ENCODE measurements around the gene FAM228B.
"Not testable (repeated sequence)": the region's sequence is repeated elsewhere in the genome, so short reads cannot be mapped to it uniquely, and the experiment has no call there.

Gene FAM228B

DNA sequence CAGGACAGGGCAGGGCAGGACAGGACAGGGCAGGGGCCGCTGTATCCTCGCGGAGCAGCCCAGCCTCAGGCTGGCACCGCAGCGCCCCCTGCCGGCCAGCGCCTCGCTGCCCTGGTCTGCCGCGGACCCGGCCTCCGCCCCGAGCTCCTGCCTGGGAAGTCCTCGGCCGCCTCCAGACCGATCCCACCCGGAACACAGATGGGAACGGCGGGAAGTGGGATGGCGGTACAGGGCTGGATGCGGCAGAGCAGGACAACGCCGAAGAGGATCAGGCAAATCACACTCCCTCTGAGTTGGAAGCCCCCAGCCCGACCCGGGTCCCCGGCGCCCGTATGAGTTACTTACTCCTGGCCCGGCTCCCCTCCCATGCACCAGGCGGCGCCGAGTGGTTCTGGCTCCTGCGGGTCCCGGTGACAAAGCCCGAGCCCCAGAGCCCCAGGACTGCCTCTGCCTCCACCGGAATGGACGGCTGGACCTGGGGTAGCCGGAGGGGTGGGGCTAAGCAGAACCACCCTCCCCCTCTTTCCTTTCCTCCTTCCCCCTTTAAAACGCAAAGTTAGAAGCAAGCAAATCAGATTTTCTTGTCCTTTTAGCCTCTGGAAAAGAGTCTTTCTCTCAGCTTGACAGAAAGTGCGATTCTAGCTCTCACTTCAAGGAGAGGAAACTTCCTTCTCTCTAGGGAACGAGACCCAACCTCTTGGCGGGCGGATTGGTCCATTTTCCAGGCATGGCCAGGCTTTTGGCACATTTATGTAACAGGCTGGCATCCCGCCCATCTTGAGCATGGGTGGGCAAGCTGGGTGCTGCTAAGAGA lies 38.7 kb upstream of the FAM228B start, which contains the start of gene TP53I3:
TSS of gene TP53I3 (minus strand) at position 449 of the 814 bp plus-strand sequence. CDS start 508 bp downstream, outside the sequence.
- peaks cover 17% of the 10 kb centered on the region for H3K4me1 ChIP-seq (ENCODE audit: control insufficient read depth, insufficient read depth, low read length)
- H3K36me3 ChIP-seq (ENCODE audit: control insufficient read depth, insufficient read depth, low read length), result no peaks in the 10 kb centered on the region
- H3K4me3 ChIP-seq (ENCODE audit: low read length), result peak within 1 kb of the TSS; percentile 66
- H3K9me3 ChIP-seq (ENCODE audit: control insufficient read depth, low read length), result no peaks in the 10 kb centered on the region
- no peaks in the 10 kb centered on the region for H3K27me3 ChIP-seq (ENCODE audit: control insufficient read depth, insufficient read depth, low read length)
- H3K9ac ChIP-seq (ENCODE audit: low read length), result peak within 1 kb of the TSS; percentile 87

DNA sequence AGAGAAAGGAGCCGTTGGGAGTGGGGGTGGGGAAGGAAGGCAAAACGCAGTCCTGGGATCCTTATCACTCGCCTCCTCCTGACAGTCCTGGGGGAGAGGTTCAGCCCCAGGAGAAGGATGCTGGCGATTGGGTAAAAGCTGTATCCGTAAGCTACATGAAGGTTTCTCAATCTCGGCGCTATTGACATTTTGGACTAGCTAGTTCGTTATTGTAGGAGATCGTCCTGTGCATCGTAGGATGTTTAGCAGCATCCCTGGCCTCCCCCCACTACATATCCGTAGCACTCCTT lies 38.1 kb upstream of the FAM228B start:
- H3K9me3 ChIP-seq (ENCODE audit: control insufficient read depth, low read length), result no peaks in the 10 kb centered on the region
- peak overlapping the region; percentile 87 for H3K9ac ChIP-seq (ENCODE audit: low read length)
- H3K4me3 ChIP-seq (ENCODE audit: low read length), result peak overlapping the region; percentile 66
- peaks cover 17% of the 10 kb centered on the region for H3K4me1 ChIP-seq (ENCODE audit: control insufficient read depth, insufficient read depth, low read length)
- no peaks in the 10 kb centered on the region for H3K36me3 ChIP-seq (ENCODE audit: control insufficient read depth, insufficient read depth, low read length)
- H3K27me3 ChIP-seq (ENCODE audit: control insufficient read depth, insufficient read depth, low read length), result no peaks in the 10 kb centered on the region

DNA sequence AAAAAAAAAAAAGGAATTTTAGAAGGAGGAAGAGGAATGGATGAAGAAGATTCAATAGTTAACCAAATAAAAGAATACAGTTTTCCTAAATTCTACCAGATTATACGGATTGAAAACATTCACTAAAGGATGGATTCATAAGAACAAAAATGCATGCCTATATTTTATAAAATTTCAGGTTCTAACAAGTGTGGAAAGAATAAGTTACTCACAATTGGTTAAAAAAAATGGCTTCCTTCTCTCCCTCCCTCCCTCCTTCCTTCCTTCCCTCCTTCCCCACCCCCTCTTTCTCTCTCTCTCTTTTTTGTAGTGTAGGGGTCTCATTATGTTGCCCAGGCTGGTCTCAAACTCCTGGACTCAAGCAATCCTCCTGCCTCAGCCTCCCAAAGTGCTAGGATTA lies 37.0 kb upstream of the FAM228B start:
- H3K9me3 ChIP-seq (ENCODE audit: control insufficient read depth, low read length), result no peaks in the 10 kb centered on the region
- no peaks in the 10 kb centered on the region for H3K36me3 ChIP-seq (ENCODE audit: control insufficient read depth, insufficient read depth, low read length)
- H3K9ac ChIP-seq (ENCODE audit: low read length), result no peak overlapping the region
- no peaks in the 10 kb centered on the region for H3K27me3 ChIP-seq (ENCODE audit: control insufficient read depth, insufficient read depth, low read length)
- H3K4me1 ChIP-seq (ENCODE audit: control insufficient read depth, insufficient read depth, low read length), result peaks cover 17% of the 10 kb centered on the region
- H3K4me3 ChIP-seq (ENCODE audit: low read length), result no peak overlapping the region

DNA sequence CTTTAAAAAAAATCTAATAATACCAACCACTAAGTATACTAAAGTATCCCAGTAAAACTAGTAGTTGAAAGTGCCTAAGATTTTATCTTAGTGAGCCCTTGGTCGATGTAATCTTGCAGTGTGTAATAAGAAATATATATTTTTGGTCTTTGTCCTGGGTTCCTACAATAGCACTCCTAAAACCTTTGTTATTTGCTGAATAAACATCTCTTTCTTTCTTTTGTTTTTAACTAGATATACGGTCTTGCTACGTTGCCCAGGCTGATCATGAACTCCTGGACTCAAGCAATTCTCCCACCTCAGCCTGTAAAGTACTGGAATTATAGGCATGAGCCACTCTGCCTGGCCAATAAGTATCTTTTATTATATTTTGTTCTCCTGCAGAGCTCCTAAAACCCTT lies 36.2 kb upstream of the FAM228B start:
- no peaks in the 10 kb centered on the region for H3K9me3 ChIP-seq (ENCODE audit: control insufficient read depth, low read length)
- peaks cover 17% of the 10 kb centered on the region for H3K4me1 ChIP-seq (ENCODE audit: control insufficient read depth, insufficient read depth, low read length)
- H3K36me3 ChIP-seq (ENCODE audit: control insufficient read depth, insufficient read depth, low read length), result no peaks in the 10 kb centered on the region
- H3K9ac ChIP-seq (ENCODE audit: low read length), result no peak overlapping the region
- H3K4me3 ChIP-seq (ENCODE audit: low read length), result no peak overlapping the region
- H3K27me3 ChIP-seq (ENCODE audit: control insufficient read depth, insufficient read depth, low read length), result no peaks in the 10 kb centered on the region

DNA sequence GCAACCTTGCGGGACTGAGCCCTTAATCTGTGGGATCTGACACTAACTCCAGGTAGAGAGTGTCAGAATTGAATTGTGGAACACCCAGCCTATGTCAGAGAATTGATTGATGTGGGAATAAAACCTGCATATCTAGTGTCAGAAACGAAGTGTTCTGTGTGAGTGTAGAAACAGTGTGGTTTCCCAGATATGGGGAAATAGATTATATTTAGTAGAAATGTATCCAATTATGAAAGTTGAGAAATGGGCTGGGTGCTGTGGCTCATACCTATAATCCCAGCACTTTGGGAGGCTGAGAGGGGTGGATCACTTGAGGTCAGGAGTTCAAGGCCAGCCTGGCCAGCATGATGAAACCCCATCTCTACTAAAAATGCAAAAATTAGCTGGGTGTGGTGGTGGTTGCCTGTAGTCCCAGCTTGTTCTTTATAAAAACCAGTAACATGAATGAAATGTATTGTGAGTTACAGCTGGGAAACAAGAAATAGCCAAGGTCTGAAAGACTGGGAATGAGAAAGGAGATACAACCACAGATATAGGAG lies 34.4 kb upstream of the FAM228B start:
- H3K36me3 ChIP-seq (ENCODE audit: control insufficient read depth, insufficient read depth, low read length), result no peaks in the 10 kb centered on the region
- no peak overlapping the region for H3K4me3 ChIP-seq (ENCODE audit: low read length)
- no peaks in the 10 kb centered on the region for H3K27me3 ChIP-seq (ENCODE audit: control insufficient read depth, insufficient read depth, low read length)
- no peaks in the 10 kb centered on the region for H3K9me3 ChIP-seq (ENCODE audit: control insufficient read depth, low read length)
- H3K4me1 ChIP-seq (ENCODE audit: control insufficient read depth, insufficient read depth, low read length), result peaks cover 7% of the 10 kb centered on the region
- no peak overlapping the region for H3K9ac ChIP-seq (ENCODE audit: low read length)

DNA sequence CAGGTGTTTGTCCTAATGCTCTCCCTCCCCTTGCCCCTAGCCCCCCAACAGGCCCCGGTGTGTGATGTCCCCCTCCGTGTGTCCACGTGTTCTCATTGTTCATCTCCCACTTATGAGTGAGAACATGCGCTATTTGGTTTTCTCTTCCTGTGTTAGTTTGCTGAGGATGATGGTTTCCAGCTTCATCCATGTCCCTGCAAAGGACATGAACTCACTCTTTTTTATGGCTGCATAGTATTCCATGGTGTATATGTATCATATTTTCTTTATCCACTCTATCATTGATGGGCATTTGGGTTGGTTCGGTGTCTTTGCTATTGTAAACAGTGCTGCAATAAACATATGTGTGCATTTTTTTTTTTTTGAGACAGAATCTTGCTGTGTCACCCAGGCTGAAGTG lies 30.0 kb upstream of the FAM228B start:
- not testable (repeated sequence) for H3K36me3 ChIP-seq (ENCODE audit: control insufficient read depth, insufficient read depth, low read length); H3K4me1 ChIP-seq (ENCODE audit: control insufficient read depth, insufficient read depth, low read length); H3K27me3 ChIP-seq (ENCODE audit: control insufficient read depth, insufficient read depth, low read length); H3K4me3 ChIP-seq (ENCODE audit: low read length); H3K9ac ChIP-seq (ENCODE audit: low read length); H3K9me3 ChIP-seq (ENCODE audit: control insufficient read depth, low read length)

DNA sequence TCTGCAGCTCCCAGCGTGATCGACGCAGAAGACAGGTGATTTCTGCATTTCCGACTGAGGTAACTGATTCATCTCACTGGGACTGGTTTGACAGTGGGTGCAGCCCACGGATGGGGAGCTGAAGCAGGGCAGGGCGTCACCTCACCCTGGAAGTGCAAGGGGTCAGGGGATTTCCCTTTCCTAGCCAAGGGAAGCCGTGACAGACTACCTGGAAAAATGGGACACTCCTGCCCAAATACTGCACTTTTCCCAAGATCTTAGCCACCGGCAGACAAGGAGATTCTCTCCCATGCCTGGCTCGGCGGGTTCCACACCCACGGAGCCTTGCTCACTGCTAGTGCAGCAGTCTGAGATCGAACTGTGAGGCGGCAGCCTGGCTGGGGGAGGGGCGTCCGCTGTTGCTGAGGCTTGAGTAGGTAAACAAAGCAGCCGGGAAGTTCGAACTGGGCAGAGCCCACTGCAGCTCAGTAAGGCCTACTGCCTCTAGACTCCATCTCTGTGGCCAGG lies 28.0 kb upstream of the FAM228B start:
- not testable (repeated sequence) for H3K36me3 ChIP-seq (ENCODE audit: control insufficient read depth, insufficient read depth, low read length); H3K4me3 ChIP-seq (ENCODE audit: low read length); H3K9ac ChIP-seq (ENCODE audit: low read length); H3K27me3 ChIP-seq (ENCODE audit: control insufficient read depth, insufficient read depth, low read length); H3K4me1 ChIP-seq (ENCODE audit: control insufficient read depth, insufficient read depth, low read length); H3K9me3 ChIP-seq (ENCODE audit: control insufficient read depth, low read length)

DNA sequence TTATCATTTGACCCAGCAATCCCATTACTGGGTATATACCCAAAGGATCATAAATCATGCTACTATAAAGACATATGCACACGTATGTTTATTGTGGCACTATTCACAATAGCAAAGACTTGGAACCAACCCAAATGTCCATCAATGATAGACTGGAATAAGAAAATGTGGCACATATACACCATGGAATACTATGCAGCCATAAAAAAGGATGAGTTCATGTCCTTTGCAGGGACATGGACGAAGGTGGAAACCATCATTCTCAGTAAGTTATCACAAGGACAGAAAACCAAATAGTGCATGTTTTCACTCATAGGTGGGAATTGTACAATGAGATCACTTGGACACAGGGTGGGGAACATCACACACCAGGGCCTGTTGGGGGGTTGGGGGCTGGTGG lies 22.5 kb upstream of the FAM228B start:
- H3K36me3 ChIP-seq (ENCODE audit: control insufficient read depth, insufficient read depth, low read length); H3K4me1 ChIP-seq (ENCODE audit: control insufficient read depth, insufficient read depth, low read length); H3K9ac ChIP-seq (ENCODE audit: low read length); H3K27me3 ChIP-seq (ENCODE audit: control insufficient read depth, insufficient read depth, low read length); H3K4me3 ChIP-seq (ENCODE audit: low read length); H3K9me3 ChIP-seq (ENCODE audit: control insufficient read depth, low read length): not testable (repeated sequence)

DNA sequence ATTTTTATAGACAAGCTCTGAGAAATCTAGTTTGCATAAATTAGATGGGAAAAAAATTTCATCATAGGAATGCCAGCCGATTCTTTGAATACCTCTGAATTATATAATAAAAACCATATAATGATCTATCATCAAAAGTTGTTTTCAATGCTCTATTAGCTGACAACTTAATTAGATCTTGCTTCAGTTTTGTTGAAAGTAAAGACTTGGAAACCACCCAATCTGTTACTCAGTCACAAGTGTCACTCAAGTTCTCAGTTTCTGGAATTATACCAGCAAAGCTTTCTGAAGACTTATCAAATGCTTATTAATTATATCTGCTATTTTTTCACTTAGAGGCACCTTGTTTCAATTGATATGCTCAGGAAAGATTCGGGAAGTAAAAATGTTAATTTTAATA lies 21.3 kb upstream of the FAM228B start:
- Histone ChIP-seq H3K9ac (ENCODE audit: low read length) (no peak overlapping the region), H3K4me3 (ENCODE audit: low read length) (no peak overlapping the region), H3K27me3 (ENCODE audit: control insufficient read depth, insufficient read depth, low read length) (no peaks in the 10 kb centered on the region), H3K36me3 (ENCODE audit: control insufficient read depth, insufficient read depth, low read length) (no peaks in the 10 kb centered on the region), H3K9me3 (ENCODE audit: control insufficient read depth, low read length) (no peaks in the 10 kb centered on the region), H3K4me1 (ENCODE audit: control insufficient read depth, insufficient read depth, low read length) (no peaks in the 10 kb centered on the region)

DNA sequence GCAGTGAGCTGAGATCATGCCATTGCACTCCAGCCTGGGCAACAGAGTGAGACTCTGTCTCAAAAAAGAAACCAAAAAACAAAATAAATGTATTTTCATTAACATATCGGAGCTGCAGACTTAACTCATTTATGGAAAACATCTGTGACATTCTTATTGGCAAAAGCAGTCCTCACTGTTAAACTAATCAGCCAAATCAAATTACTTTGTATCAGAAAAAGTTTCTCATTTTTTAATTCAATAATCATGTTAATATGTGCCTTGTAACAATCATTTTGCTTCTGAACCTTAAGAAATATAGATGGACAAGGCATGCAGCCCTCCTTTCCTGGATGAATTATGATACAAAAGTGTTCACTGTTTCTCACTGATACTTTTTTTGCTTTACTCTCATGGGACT lies 20.6 kb upstream of the FAM228B start:
- Histone ChIP-seq H3K9me3 (ENCODE audit: control insufficient read depth, low read length) (no peaks in the 10 kb centered on the region), H3K36me3 (ENCODE audit: control insufficient read depth, insufficient read depth, low read length) (no peaks in the 10 kb centered on the region), H3K4me3 (ENCODE audit: low read length) (no peak overlapping the region), H3K4me1 (ENCODE audit: control insufficient read depth, insufficient read depth, low read length) (no peaks in the 10 kb centered on the region), H3K27me3 (ENCODE audit: control insufficient read depth, insufficient read depth, low read length) (no peaks in the 10 kb centered on the region), H3K9ac (ENCODE audit: low read length) (no peak overlapping the region)

DNA sequence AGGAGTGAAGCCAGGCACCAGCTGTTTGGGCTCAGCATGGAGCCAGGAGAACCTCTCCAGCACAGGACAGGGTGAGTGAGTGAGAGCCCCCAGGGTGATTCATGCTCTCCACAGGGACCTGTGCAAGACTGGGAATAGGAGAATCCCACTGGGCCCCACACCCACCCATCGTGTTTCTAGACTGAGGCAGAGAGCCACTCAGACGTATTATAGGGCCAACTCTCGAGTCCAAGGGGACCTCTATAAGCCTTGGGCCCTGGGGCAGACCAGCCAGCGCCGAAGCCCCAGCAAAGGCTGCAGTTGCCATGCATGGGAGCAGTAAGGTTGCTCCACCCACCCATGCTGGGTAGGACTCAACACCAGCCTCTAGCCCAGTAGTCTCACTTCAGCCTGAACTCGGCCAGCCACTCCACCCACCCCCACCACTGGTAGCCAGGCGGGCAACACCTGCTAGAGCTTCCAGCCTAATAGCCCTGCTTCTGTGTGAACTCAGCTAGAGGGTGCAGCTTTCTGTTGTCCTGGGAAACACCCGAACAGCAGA lies 19.1 kb upstream of the FAM228B start:
- Histone ChIP-seq H3K4me3 (ENCODE audit: low read length) (no peak overlapping the region), H3K36me3 (ENCODE audit: control insufficient read depth, insufficient read depth, low read length) (no peaks in the 10 kb centered on the region), H3K27me3 (ENCODE audit: control insufficient read depth, insufficient read depth, low read length) (no peaks in the 10 kb centered on the region), H3K9me3 (ENCODE audit: control insufficient read depth, low read length) (no peaks in the 10 kb centered on the region), H3K4me1 (ENCODE audit: control insufficient read depth, insufficient read depth, low read length) (no peaks in the 10 kb centered on the region), H3K9ac (ENCODE audit: low read length) (no peak overlapping the region)

DNA sequence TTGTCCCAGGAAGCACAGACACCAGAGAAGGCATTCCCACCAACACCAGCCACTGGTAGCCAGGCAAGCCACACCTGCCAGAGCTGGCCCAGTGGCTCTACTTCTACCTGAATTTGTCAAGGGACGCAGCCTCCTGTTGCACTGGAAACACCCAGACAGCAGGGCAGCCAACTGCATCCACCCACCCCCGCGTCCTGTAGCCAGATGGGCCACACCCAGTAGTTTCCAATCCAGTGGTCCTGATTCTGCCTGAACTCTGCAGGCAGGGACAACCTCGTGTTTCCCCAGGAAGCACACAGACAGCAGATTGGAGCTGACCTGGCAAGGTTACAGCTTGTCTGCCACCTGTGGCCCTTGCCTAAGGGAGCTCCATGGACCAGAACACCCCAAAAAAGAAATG lies 18.4 kb upstream of the FAM228B start:
- H3K27me3 ChIP-seq (ENCODE audit: control insufficient read depth, insufficient read depth, low read length), result no peaks in the 10 kb centered on the region
- H3K9ac ChIP-seq (ENCODE audit: low read length), result no peak overlapping the region
- no peaks in the 10 kb centered on the region for H3K36me3 ChIP-seq (ENCODE audit: control insufficient read depth, insufficient read depth, low read length)
- H3K9me3 ChIP-seq (ENCODE audit: control insufficient read depth, low read length), result no peaks in the 10 kb centered on the region
- H3K4me1 ChIP-seq (ENCODE audit: control insufficient read depth, insufficient read depth, low read length), result no peaks in the 10 kb centered on the region
- no peak overlapping the region for H3K4me3 ChIP-seq (ENCODE audit: low read length)

Measured in mucosa of stomach (tissue), 1 donor.